LoVo (cell line): Measurements from ENCODE around the gene PRKRIP1.
A peak's percentile ranks its signal among the peaks of the same experiment; 100 is the strongest.
"Not testable (repeated sequence)": the region's sequence is repeated elsewhere in the genome, so short reads cannot be mapped to it uniquely, and the experiment has no call there.

Experiments
- DNase-seq: peaks from one replicate; pipeline ENCODE4 v3.0.0-alpha.2; 2016; ENCODE audit warnings: low spot score

Gene PRKRIP1

GRCh38 chr7:102431617-102432298 is 35.6 kb downstream of the PRKRIP1 start:
- peak; percentile 41 for DNase-seq

DNA sequence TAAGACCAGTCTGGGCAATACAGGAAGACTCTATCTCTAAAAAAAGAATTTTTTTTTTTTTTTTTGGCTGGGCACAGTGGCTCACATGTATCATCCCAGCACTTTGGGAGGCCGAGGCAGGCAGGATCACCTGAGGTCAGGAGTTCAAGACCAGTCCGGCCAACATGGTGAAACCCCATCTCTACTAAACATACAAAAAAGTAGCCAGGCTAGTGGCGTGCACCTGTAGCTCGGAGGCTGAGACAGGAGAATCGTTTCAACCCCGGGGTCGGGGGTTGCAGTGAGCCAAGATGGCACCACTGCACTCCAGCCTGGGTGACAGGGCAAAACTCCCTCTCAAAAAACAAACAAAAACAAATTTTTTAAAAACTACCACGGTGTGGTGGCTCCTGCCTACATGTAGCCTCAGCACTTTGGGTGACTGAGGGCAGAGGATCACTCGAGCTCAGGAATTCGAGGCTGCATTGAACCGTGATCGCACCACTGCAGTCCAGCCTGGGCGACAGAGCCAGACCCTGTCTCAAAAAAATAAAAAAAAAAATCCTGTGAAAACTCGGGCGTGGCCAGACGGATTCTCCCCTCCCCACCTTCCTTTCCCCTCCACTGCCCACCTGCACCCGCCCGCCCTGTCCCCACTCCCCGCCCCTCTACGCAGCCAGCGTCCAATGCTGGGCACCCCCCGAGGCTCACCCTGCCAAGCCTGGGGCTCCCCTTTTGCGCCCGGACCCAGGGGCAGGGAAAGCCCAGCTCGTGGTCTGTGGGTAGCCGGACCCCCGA is 36.5 kb downstream of the PRKRIP1 start:
- no peak for DNase-seq

- DNase-seq = peak; percentile 79
Observed at GRCh38 chr7:102433219-102434038, 37.3 kb downstream of the PRKRIP1 start, which contains the start of gene ORAI2. Gene ORAI2 (plus strand): TSS chr7:102433575. CDS start chr7:102438957, 5,382 bp downstream.

DNA sequence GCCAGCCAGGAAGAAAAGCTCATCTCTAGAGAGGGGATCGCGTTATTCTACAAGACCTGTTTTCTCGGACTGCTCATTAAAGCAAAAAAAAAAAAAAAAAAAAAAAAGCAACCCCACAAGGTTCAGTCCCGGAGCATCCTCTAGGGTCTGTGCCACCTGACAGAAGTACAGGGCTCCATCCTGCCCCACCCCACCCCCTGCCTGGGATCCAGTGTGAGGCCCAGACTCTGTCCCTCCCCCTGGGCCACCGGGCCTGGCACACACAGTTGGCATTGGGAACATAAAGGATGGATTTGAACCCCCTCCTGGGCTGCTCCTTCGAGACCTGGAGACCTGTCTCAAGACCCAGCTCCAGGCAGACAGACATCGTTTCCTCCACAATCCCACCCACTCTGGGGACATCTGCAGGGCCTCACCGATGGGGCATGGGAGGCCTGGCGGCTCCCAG is 37.9 kb downstream of the PRKRIP1 start:
- no peak for DNase-seq

- DNase-seq = no peak
Observed at GRCh38 chr7:102436118-102436517, 40.0 kb downstream of the PRKRIP1 start.

- DNase-seq = peak; percentile 64
Observed at GRCh38 chr7:102439963-102440795, 44.0 kb downstream of the PRKRIP1 start.

- DNase-seq = no peak
Observed at GRCh38 chr7:102444961-102445673, 49.0 kb downstream of the PRKRIP1 start.

DNA sequence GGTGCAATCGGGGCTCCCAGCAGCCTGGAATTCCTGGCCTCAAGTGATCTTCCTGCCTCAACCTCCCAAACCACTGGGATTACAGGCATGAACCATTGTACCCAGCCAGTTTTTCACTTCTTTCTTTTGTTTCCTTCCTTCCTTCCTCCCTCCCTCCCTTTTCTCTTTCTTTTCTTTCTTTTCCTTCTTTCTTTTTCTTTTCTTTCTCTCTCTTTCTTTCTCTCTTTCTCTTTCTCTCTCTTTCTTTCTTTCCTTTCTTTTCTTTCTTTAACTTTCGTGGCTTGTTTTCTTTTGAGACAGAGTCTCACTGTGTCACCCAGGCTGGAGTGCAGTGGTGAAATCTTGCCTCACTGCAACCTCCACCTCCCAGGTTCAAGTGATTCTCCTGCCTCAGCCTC is 49.5 kb downstream of the PRKRIP1 start:
- DNase-seq = no peak

DNA sequence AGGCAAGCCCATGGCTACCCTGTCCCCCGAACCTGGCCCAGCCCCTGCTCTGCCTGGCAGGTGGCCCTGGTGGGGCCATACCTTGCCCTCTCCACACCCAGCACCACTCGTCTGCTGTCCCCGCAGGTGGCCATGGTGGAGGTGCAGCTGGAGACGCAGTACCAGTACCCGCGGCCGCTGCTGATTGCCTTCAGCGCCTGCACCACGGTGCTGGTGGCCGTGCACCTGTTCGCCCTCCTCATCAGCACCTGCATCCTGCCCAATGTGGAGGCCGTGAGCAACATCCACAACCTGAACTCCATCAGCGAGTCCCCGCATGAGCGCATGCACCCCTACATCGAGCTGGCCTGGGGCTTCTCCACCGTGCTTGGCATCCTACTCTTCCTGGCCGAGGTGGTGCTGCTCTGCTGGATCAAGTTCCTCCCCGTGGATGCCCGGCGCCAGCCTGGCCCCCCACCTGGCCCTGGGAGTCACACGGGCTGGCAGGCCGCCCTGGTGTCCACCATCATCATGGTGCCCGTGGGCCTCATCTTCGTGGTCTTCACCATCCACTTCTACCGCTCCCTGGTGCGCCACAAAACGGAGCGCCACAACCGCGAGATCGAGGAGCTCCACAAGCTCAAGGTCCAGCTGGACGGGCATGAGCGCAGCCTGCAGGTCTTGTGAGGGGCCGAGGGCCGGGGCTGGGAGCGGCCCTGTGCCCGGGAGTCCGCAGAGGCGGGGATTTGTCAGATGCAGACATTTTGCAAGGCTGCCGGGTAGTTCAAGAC is 50.4 kb downstream of the PRKRIP1 start:
- DNase-seq = no peak

DNA sequence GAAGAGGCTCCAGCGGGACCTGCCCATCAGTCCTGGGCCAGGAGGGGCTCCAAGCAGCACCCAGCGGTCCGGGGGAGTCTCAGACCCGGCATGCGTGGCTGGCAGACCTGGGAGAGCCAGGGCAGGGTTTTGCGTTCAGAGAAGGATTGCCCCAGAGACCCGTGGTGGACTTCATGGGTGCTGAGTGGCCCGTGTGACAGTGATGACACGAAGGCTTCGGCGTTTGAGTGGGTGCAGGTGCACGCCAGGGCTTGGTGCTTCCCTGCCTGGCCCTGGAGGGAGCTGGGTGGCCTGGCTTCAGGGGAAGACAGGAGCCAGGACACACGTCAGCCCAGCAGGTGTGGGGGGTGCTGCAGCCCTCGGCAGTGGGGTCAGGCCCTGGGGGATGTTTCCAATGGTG is 51.1 kb downstream of the PRKRIP1 start:
- DNase-seq = no peak

DNA sequence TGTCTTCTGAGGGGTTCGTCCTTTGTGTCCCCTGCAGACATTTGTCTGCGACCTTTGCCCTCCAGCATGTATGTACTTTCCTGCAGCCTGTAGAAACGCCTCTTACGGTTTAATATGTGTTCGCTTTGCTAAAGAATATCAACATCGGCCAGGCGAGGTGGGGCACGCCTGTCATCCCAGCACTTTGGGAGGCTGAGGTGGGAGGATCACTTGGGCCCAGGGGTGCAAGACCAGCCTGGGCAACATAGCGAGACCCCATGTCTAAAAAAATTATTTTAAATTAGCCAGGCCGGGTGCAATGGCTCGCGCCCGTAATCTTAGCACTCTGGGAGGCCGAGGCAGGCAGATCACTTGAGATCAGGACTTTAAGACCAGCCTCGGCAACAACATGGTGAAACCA is 53.0 kb downstream of the PRKRIP1 start:
- no peak for DNase-seq

DNA sequence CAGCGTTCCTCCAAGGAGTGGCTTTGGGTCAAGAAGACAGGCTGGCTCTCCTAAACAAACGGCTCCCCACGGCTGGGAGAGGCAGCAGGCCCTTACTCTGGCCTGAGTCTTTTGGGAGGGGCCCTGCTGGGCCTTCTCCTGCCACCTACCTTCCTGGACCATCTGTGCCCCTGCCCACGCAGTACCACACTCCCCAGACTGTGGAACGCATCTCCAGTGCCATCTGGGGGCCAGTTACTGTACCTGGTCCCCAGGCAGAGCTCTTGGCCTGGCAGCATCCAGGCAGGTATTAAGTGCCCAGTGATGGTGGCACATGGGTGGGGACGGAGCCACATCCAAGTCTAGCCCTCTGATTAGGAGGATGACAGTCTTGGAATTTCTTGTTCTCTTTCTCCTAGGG is 54.1 kb downstream of the PRKRIP1 start:
- no peak for DNase-seq

- DNase-seq = no peak
Observed at GRCh38 chr7:102451371-102452054, 55.4 kb downstream of the PRKRIP1 start.

- no peak for DNase-seq
Observed at GRCh38 chr7:102452451-102452850, 56.3 kb downstream of the PRKRIP1 start.

DNA sequence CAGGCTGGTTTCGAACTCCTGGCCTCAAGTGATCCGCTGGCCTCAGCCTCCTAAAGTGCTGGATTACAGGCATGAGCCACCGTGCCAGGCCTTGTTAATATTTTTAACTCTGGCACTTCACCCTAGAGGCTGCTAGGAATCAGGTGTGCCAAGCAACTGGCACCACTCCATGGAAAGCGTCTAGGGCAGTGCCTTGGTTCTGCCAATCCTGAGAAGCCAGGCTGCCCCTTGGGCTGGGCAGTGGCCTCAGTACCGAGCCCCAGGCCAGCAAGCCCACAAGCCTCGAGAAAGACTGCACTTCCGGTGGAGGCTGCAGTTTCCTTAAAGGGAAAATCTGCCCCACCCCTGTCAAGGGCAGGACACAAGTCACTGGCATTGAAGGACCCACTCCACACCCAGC is 57.2 kb downstream of the PRKRIP1 start:
- no peak for DNase-seq

GRCh38 chr7:102454468-102454867 is 58.3 kb downstream of the PRKRIP1 start:
- no peak for DNase-seq

DNA sequence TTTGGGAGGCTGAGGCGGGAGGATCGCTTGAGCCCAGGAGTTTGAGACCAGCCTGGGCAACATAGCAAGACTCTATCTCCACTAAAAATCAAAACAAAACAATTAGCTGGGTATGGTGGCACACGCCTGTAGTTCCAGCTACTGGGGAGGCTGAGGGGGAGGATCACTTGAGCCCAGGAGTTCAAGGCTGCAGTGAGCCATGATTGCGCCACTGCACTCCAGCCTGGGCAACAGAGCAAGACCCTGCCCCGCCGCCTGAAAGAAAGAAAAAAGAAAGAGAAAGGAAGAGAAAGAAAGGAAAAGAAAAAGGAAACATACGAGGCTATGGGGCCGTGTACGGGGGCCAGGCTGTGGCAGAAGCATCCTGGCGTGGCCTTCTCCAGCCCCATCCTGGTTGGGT is 58.8 kb downstream of the PRKRIP1 start:
- DNase-seq = not testable (repeated sequence)

- no peak for DNase-seq
Observed at GRCh38 chr7:102455596-102455995, 59.4 kb downstream of the PRKRIP1 start.

DNA sequence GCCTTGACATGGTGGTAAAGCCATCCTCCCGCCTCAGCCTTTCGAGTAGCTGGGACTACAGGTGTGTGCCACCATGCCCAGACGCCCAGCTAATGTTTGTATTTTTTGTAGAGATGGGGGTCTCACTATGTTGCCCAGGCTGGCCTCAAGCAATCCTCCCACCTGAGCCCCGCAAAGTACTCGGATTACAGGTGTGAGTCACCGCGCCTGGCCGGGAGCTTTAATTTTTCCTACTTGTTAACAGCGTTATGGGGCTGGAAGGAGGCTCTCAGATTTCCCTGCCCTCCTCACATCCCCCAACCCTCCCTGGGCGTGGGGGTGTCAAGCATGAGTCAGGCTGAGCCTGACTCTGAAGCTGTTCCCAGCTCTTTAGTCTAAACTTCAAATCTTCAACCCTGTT is 60.2 kb downstream of the PRKRIP1 start:
- no peak for DNase-seq
